C4-2B (cell line): ENCODE results near the gene HRG.

ENCODE experiments used
- H3K27ac ChIP-seq: fragments of 450-650 bp; 2 replicates; pipeline ENCODE4 v1.5.1; 2017
- CTCF ChIP-seq: fragments of 450-650 bp; conservative IDR thresholded peaks from 2 replicates; pipeline ENCODE4 v1.5.1; 2017; ENCODE audit warnings: mild to moderate bottlenecking
- ZFX ChIP-seq: fragments of 450-650 bp; IDR thresholded peaks from 2 replicates; pipeline ENCODE4 v1.6.1; 2017

HRG gene

DNA sequence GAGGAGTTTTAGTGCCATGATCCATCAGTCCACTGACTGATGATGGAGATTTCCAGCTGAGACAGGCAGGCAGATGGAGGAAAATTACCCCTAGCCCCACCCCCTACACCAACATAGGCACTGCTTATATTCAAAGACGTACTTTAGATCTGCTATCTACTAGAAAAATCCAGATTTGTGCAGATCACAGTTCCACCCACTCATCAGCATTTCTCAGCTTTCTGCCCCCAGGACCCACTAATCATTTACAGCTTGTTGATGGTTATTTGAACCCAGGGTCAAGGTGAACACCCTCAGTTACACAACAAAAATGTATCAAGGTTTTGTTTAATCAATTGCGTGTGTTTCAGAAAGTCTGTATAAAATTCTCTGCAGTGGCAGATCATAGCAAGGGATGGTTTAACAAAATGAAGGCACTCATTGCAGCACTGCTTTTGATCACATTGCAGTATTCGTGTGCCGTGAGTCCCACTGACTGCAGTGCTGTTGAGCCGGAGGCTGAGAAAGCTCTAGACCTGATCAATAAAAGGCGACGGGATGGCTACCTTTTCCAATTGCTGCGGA, at the start of gene HRG:
Gene HRG, plus strand, starts transcription at position 390 of the 564 bp plus-strand sequence. Its CDS starts 18 bp downstream, at position 408.
- H3K27ac ChIP-seq: no peak within 1 kb of the TSS
- no peak for TF ChIP-seq CTCF
- TF ChIP-seq ZFX: no peak

DNA sequence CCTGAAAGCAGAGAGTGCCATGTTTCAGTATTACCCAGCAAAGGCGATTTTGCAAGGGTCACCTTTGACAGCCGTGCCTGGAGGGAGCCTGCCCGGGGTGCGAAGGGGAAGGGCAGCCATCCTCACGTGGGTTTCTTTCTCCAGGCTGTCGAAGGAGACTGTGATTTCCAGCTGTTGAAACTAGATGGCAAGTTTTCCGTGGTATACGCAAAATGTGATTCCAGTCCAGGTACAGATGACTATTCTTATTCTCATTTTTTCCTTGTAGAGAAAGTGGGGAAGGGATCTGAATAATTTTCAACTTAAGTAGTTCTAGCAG, 49.6 kb upstream of the HRG start:
- TF ChIP-seq CTCF: no peak
- TF ChIP-seq ZFX: no peak
- H3K27ac ChIP-seq: peak overlapping the region; percentile 31; the same call in 1 of the 2 replicates

DNA sequence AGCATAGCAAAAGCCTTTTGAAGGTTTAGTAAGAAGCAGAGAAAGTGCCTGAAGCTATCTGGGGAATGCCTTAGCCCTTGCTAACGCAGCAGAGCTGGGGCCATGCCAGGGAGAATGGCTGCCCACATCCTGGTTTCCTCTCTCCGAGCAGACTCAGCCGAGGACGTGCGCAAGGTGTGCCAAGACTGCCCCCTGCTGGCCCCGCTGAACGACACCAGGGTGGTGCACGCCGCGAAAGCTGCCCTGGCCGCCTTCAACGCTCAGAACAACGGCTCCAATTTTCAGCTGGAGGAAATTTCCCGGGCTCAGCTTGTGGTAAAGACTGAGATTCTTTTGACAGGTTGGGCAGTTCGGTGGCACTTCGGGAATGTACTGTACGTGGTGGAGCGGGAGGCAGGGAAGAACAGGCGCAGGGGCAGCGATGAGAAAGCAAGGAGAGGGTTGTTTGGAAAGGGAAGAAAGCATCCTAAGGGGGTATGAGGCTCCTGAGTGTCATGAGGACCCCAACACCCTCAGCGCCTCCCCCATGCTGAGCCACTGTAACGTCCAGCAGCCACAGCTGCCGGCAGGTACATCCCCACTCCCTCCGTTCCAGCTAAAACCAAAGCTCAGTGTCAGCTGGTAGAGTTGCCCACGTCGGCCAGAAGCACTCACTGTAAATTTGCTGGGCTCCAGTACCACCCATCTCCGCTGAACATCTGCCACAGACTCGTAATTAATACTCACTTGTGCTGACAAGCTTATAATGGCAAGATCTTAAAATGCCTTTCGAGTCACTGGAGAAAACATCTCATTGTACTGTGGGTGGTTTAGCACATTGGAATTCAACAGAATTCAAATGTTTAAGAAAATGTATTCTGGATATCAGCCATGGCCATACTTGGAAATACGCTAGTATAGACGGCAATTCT, 48.5 kb upstream of the HRG start:
- TF ChIP-seq CTCF: peak; percentile 99
- no peak for TF ChIP-seq ZFX
- H3K27ac ChIP-seq: peak overlapping the region; percentile 31

DNA sequence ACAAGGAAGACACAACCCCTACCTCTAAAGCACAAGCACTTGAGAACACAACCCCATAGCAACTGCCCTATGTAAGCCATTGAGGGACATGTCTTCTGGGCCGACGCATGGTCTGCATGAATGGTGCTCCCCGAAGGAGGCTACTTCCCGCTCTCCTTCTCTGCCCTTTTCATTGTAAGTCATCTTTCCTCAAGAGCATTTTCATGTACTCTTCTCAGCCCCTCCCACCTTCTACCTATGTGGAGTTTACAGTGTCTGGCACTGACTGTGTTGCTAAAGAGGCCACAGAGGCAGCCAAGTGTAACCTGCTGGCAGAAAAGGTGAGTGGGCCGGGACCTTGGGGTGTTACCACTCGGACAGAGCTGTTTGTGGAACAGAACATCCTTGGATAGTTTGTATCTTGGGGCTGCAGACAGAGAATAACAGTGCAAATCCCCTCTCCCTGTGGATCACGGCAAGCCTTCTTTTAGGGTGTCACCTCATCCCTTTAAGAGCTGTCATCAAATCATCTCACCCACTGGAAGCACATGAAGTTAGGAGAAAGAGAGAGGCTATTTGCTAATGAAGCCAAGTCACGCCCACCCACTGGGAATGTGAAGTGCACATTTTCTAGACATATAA, 47.4 kb upstream of the HRG start:
- TF ChIP-seq ZFX (no peak), CTCF (no peak)
- H3K27ac ChIP-seq: no peak overlapping the region

DNA sequence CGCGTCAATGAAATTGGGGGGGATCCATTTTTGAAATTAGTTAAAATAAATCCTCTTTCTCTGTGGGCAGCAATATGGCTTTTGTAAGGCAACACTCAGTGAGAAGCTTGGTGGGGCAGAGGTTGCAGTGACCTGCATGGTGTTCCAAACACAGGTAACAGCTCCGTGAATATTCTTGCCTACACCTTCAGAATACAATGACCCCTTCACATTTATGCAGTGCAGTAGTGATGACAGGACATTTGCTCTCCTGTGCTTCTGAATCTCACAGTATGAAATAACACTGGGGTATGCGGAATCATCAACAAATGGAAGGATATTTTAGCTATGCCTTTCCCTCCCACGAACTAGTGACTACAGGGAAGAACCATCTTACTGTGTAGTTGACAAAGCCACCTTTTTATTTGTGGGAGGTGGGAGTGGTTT, 46.0 kb upstream of the HRG start:
- TF ChIP-seq CTCF (no peak), ZFX (no peak)
- no peak overlapping the region for H3K27ac ChIP-seq

- H3K27ac ChIP-seq: no peak overlapping the region
- TF ChIP-seq CTCF (no peak), ZFX (no peak)
Measured at GRCh38 chr3:186620213-186621092, 45.4 kb upstream of the HRG start.
